Spleen (tissue), 7 donors: ENCODE data around the gene SORCS1.

ENCODE experiments used
- POLR2A ChIP-seq, 3 donors: fragments of 450-650 bp; IDR thresholded peaks; one replicate each; pipeline ENCODE4 v1.5.1; 2017; ENCODE audit warnings: antibody characterized with exemption in 3 of 3, mild to moderate bottlenecking in 1 of 3
- POLR2AphosphoS5 ChIP-seq, 3 donors: sonication (generic); formaldehyde crosslinking; IDR thresholded peaks; one replicate each; pipeline ENCODE4 v1.5.1; 2017; ENCODE audit warnings: antibody characterized with exemption in 3 of 3
- TF ChIP-seq, protein P1 (sequence below), 11 experiments: fragments of 200-600 bp in 7 of 11; fragments of 450-650 bp in 4 of 11; sonication (generic) in 4 of 11; IDR thresholded peaks in 8 of 11; conservative IDR thresholded peaks in 3 of 11; 1 replicate in 7 of 11; 2 replicates in 4 of 11; pipeline versions ENCODE4 v1.4.0 to v1.8.0; 2016 to 2021; ENCODE audit warnings: antibody characterized with exemption in 11 of 11, inconsistent platforms in 4 of 11, mild to moderate bottlenecking in 1 of 11
- donor health status: DM: no; HTN: no; CAD: no; lungs with moderate emphysema.
- donor health status: DM: no; HTN: no; CAD: no.
- donor health status: DM: no; HTN: no; CAD: no.

DNA sequence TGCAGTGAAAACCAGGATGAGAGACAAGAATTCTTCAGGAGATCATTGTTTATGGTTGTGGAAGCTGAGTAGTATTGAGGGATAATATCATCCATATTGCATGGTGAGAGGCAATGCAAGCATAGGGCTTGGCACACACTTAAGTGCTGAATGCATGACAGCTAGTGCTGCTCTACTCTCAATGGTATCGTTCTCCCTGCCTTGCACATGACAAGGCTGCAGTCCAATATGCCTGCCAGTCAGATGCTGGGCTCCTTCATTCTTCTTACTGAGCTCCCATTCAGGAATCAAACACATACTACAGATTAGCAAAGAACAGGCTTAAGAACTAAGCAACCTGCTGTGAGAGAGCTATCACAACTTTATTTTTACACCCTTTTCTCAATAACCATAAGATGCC lies 72.2 kb downstream of the SORCS1 start:
- TF ChIP-seq, protein P1, sequence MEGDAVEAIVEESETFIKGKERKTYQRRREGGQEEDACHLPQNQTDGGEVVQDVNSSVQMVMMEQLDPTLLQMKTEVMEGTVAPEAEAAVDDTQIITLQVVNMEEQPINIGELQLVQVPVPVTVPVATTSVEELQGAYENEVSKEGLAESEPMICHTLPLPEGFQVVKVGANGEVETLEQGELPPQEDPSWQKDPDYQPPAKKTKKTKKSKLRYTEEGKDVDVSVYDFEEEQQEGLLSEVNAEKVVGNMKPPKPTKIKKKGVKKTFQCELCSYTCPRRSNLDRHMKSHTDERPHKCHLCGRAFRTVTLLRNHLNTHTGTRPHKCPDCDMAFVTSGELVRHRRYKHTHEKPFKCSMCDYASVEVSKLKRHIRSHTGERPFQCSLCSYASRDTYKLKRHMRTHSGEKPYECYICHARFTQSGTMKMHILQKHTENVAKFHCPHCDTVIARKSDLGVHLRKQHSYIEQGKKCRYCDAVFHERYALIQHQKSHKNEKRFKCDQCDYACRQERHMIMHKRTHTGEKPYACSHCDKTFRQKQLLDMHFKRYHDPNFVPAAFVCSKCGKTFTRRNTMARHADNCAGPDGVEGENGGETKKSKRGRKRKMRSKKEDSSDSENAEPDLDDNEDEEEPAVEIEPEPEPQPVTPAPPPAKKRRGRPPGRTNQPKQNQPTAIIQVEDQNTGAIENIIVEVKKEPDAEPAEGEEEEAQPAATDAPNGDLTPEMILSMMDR (IDR thresholded peaks at IDR 0.05 in 8 of 11, conservative IDR thresholded peaks at IDR 0.05 in 3 of 11), result no peak
- TF ChIP-seq POLR2AphosphoS5 (IDR thresholded peaks at IDR 0.05) (no peak), POLR2A (IDR thresholded peaks at IDR 0.05) (no peak)
